K562 (cell line): Measurements from ENCODE around the gene NUP210. TPM values are rescaled to one million over a fixed set of nuclear protein-coding genes. Genes with fewer than 3 reads are reported as not detected.
A peak's percentile ranks its signal among the peaks of the same experiment; 100 is the strongest.

Experiments
- CHD2 ChIP-seq: IDR thresholded peaks from 2 replicates; pipeline ENCODE4 v1.6.1; 2011; ENCODE audit warnings: low read depth, low read length
- CREBBP ChIP-seq: IDR thresholded peaks from one replicate; pipeline ENCODE4 v1.6.1; 2012; ENCODE audit warnings: low read depth, mild to moderate bottlenecking, control low read depth, inconsistent platforms, low read length
- ESRRA ChIP-seq: fragments of 450-650 bp; IDR thresholded peaks from 2 replicates; pipeline ENCODE4 v1.6.1; 2014; ENCODE audit warnings: low read depth, mild to moderate bottlenecking, moderate library complexity, borderline replicate concordance
- GTF3C2 ChIP-seq: IDR thresholded peaks from 3 replicates; pipeline ENCODE4 v1.6.1; 2011; ENCODE audit warnings: borderline replicate concordance, mild to moderate bottlenecking, moderate library complexity; ENCODE audit not compliant: insufficient read length; ENCODE audit errors: extremely low read depth
- HMGXB4 ChIP-seq: sonication (generic); formaldehyde crosslinking; IDR thresholded peaks from 2 replicates; pipeline ENCODE4 v1.8.1; 2023; ENCODE audit warnings: mild to moderate bottlenecking, missing genetic modification reagents
- JUN ChIP-seq, 2 experiments: sonication (generic) in 1 of 2; formaldehyde crosslinking in 1 of 2; IDR thresholded peaks; 2 replicates each; pipeline versions ENCODE4 v1.6.1 to v1.8.0; 2012 to 2022; ENCODE audit warnings: borderline replicate concordance in 2 of 2, mild to moderate bottlenecking in 2 of 2, improper control_type of control experiment in 1 of 2, low read depth in 1 of 2, low read length in 1 of 2, missing genetic modification reagents in 1 of 2
- SNRNP70 ChIP-seq: fragments of 200-400 bp; formaldehyde crosslinking; optimal IDR thresholded peaks from 2 replicates; pipeline ENCODE3; 2017; ENCODE audit warnings: low read depth, low read length
- SREBF2 ChIP-seq: sonication (generic); formaldehyde crosslinking; IDR thresholded peaks from 2 replicates; pipeline ENCODE4 v1.4.0; 2020; ENCODE audit warnings: mild to moderate bottlenecking, missing genetic modification reagents
- TAL1 ChIP-seq: fragments of 450-650 bp; IDR thresholded peaks from 2 replicates; pipeline ENCODE4 v1.6.1; 2016; ENCODE audit warnings: mild to moderate bottlenecking
- ZNF347 ChIP-seq: fragments of 450-650 bp; formaldehyde crosslinking; IDR thresholded peaks from 2 replicates; pipeline ENCODE4 v1.4.0; 2020; ENCODE audit warnings: low read depth, mild to moderate bottlenecking, moderate library complexity
- polyA plus RNA-seq, 8 experiments: library from polyadenylated mRNA; depleted of rRNA in 4 of 8; stranded (reverse) in 5 of 8; unstranded in 3 of 8; fragments of >200 nt; fragmentation: Nextera tagmentation in 2 of 8; fragmentation: Illumina TruSeq in 1 of 8; extraction: Ambion mirVana in 2 of 8; extraction: Trizol in 1 of 8; gene quantifications; 2 replicates each; pipeline versions ENCODE4 v1.2.1 to v1.2.3, GENCODE V29; 2011 to 2014; ENCODE audit warnings: inconsistent platforms in 1 of 8, missing spikeins in 1 of 8
- total RNA-seq, 7 experiments: library from RNA; depleted of rRNA in 6 of 7; stranded (reverse); fragments of >200 nt in 6 of 7; fragmentation: Illumina TruSeq in 2 of 7; extraction: Trizol in 2 of 7; gene quantifications; 2 replicates each; pipeline versions ENCODE4 v1.2.1 to v1.2.3, GENCODE V29; 2011 to 2021; ENCODE audit warnings: low replicate concordance in 1 of 7
- TF ChIP-seq, protein P1 (sequence below): sonication (generic); formaldehyde crosslinking; IDR thresholded peaks from 2 replicates; pipeline ENCODE4 v1.8.0; 2023; ENCODE audit warnings: mild to moderate bottlenecking, missing genetic modification reagents
- TF ChIP-seq, protein P2 (sequence below): fragments of 450-650 bp; IDR thresholded peaks from 2 replicates; pipeline ENCODE4 v1.6.1; 2016
- TF ChIP-seq, protein P3 (sequence below), 3 experiments: IDR thresholded peaks in 2 of 3; conservative IDR thresholded peaks in 1 of 3; 2 replicates each; pipeline ENCODE4 v1.5.1; 2011 to 2012; ENCODE audit warnings: low read length in 3 of 3, mild to moderate bottlenecking in 3 of 3, control low read depth in 2 of 3, improper control_type of control experiment in 1 of 3, inconsistent platforms in 1 of 3, low read depth in 1 of 3, mixed read lengths in 1 of 3, moderate library complexity in 1 of 3; ENCODE audit not compliant: insufficient read depth in 2 of 3

NUP210 gene
- total and polyA plus RNA-seq, 9 of the 15 experiments (the other 6 are each of a cell fraction or from before 2014, with no cell fraction given), result 1.2 to 138 (median 44.0) TPM

DNA sequence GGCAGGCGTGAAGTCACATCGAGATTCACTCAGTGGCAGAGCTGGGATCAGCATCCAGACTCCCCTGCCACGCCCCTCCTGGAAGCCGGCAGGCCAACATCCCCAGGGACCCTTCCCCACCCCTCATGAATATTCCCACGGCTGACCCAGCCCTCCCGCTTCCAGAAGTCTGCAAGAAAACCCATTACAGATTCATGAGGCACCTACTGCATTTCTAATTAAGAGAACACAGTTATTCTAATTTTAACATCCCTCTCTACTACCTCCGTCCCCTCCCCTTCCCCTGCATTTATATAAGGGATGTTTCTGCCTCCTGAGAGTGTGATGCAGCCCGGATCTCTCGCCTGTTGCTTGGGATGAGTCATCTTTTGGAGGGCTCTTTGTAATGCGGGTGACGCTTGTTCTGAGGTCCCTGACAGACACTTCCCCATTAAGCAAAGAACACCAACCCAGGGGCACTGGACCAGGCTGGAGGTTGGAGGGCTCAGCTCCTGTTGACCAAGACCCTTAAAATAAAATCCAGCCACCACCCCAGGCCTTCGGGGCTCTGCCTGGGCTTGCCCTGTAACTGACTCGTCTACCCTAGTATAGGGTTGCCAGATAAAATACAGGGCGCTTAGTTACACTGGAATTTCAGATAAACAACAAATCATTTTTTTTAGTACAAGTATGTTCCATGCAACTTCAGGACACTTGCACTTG lies 118.7 kb downstream of the NUP210 start (continued):
- TF ChIP-seq, protein P1, sequence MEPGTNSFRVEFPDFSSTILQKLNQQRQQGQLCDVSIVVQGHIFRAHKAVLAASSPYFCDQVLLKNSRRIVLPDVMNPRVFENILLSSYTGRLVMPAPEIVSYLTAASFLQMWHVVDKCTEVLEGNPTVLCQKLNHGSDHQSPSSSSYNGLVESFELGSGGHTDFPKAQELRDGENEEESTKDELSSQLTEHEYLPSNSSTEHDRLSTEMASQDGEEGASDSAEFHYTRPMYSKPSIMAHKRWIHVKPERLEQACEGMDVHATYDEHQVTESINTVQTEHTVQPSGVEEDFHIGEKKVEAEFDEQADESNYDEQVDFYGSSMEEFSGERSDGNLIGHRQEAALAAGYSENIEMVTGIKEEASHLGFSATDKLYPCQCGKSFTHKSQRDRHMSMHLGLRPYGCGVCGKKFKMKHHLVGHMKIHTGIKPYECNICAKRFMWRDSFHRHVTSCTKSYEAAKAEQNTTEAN, result no peak
- TF ChIP-seq CREBBP, result no peak
- TF ChIP-seq, protein P2, sequence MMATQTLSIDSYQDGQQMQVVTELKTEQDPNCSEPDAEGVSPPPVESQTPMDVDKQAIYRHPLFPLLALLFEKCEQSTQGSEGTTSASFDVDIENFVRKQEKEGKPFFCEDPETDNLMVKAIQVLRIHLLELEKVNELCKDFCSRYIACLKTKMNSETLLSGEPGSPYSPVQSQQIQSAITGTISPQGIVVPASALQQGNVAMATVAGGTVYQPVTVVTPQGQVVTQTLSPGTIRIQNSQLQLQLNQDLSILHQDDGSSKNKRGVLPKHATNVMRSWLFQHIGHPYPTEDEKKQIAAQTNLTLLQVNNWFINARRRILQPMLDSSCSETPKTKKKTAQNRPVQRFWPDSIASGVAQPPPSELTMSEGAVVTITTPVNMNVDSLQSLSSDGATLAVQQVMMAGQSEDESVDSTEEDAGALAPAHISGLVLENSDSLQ, result peak; percentile 47; the same call in 1 of the 2 replicates
- no peak for TF ChIP-seq ZNF347 (CRISPR knock-in tag)
- TF ChIP-seq JUN (IDR thresholded peaks at IDR 0.05; ENCODE audit: borderline replicate concordance, low read depth, low read length), result peak; percentile 74
- TF ChIP-seq JUN (CRISPR knock-in tag; IDR thresholded peaks at IDR 0.05; ENCODE audit: borderline replicate concordance), result no peak
- TF ChIP-seq ESRRA, result no peak
- TF ChIP-seq CHD2, result no peak
- TF ChIP-seq TAL1, result no peak
- no peak for TF ChIP-seq GTF3C2
- no peak for TF ChIP-seq SREBF2 (CRISPR knock-in tag)
- no peak for TF ChIP-seq SNRNP70
- TF ChIP-seq, protein P3, sequence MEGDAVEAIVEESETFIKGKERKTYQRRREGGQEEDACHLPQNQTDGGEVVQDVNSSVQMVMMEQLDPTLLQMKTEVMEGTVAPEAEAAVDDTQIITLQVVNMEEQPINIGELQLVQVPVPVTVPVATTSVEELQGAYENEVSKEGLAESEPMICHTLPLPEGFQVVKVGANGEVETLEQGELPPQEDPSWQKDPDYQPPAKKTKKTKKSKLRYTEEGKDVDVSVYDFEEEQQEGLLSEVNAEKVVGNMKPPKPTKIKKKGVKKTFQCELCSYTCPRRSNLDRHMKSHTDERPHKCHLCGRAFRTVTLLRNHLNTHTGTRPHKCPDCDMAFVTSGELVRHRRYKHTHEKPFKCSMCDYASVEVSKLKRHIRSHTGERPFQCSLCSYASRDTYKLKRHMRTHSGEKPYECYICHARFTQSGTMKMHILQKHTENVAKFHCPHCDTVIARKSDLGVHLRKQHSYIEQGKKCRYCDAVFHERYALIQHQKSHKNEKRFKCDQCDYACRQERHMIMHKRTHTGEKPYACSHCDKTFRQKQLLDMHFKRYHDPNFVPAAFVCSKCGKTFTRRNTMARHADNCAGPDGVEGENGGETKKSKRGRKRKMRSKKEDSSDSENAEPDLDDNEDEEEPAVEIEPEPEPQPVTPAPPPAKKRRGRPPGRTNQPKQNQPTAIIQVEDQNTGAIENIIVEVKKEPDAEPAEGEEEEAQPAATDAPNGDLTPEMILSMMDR (IDR thresholded peaks at IDR 0.05 in 2 of 3, conservative IDR thresholded peaks at IDR 0.05 in 1 of 3; ENCODE audit: insufficient read depth in 2 of 3, low read depth in 1 of 3, low read length in 3 of 3), result no peak
- no peak for TF ChIP-seq HMGXB4
